LNCAP (cell line): ENCODE data around the gene POLR2E.

Experiments
- TF ChIP-seq, protein P1 (sequence below): fragments of 450-650 bp; IDR thresholded peaks from 2 replicates; pipeline ENCODE4 v1.5.1; 2017; ENCODE audit warnings: mild to moderate bottlenecking

POLR2E gene

DNA sequence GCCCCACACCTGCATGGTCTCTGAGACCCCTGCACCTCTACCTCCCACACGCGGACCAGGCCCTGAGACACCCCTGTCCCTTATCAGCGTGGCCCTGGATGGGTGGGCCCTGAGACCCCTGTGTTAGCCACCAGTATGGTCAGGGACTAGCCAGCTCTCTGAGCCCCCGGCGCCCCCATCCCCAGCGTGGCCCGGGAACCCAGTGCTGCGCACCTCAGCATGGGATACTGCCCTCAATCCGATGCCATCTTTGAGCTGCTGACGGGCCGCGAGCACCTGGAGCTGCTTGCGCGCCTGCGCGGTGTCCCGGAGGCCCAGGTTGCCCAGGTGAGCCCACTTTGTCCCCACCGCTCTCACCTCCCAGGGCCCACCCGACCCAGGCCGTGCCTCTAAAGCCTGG, 33.2 kb downstream of the POLR2E start:
- TF ChIP-seq, protein P1, sequence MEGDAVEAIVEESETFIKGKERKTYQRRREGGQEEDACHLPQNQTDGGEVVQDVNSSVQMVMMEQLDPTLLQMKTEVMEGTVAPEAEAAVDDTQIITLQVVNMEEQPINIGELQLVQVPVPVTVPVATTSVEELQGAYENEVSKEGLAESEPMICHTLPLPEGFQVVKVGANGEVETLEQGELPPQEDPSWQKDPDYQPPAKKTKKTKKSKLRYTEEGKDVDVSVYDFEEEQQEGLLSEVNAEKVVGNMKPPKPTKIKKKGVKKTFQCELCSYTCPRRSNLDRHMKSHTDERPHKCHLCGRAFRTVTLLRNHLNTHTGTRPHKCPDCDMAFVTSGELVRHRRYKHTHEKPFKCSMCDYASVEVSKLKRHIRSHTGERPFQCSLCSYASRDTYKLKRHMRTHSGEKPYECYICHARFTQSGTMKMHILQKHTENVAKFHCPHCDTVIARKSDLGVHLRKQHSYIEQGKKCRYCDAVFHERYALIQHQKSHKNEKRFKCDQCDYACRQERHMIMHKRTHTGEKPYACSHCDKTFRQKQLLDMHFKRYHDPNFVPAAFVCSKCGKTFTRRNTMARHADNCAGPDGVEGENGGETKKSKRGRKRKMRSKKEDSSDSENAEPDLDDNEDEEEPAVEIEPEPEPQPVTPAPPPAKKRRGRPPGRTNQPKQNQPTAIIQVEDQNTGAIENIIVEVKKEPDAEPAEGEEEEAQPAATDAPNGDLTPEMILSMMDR = no peak

DNA sequence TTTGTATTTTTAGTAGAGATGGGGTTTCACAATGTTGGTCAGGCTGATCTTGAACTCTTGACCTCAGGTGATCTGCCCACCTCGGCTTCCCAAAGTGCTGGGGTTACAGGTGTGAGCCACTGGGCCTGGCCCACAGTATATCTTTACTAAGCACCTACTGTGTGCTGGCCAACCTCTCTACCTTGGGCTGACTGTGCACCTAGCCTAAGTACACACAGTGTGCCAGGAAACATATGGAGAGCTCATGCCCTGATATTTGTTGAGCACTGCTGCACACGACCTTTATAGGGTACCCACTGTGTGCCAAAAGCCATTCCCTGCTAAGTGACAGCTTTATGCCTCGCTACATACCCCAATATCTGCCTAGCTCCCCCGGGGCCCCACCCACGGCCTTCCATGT, 34.5 kb downstream of the POLR2E start:
- TF ChIP-seq, protein P1 = no peak

DNA sequence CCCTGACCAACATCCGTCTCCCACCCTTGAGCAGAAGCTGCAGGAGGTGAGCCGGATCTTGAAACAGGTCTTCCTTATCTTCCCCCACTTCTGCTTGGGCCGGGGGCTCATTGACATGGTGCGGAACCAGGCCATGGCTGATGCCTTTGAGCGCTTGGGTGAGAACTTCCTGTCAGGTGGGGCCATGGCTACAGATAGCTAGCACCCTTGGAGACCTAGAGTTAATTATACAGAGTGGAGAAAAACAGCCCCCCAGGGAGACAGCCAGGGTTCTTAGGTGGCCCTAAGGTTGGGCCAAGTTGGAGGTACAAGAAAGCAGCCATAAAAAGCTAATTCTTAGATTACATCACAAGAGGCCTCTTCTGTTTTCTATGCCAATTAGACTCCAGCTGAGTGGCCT, 37.1 kb downstream of the POLR2E start:
- TF ChIP-seq, protein P1 = no peak

DNA sequence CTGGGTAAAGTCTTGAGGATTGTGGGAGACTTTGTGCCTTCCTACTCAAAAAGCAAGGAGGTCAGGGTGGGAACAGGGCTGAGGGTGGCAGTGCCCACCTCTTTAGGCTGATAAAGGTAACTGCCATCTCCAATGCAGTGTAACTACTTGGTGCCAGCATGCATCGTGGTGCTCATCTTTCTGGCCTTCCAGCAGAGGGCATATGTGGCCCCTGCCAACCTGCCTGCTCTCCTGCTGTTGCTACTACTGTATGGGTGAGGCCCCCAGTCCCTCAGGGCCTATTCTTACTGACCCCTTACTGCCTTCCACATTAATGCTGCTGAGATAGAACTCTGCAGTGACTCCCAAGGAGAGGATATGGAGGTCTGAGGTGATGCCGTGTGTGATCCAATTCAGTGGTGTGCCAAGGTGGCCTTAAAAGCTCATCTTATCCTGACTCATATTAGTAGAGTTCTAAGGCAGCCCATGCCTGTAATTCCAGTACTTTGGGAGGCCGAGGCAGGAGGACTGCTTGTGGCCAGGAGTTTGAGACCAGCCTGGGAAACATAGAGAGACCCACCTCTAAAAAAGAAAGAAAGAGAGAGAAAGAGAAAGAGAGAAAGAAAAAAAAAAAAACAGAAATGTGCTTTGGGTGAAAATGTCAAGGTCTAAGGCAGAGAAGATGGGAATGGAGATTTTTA, 37.9 kb downstream of the POLR2E start:
- TF ChIP-seq, protein P1 = no peak

DNA sequence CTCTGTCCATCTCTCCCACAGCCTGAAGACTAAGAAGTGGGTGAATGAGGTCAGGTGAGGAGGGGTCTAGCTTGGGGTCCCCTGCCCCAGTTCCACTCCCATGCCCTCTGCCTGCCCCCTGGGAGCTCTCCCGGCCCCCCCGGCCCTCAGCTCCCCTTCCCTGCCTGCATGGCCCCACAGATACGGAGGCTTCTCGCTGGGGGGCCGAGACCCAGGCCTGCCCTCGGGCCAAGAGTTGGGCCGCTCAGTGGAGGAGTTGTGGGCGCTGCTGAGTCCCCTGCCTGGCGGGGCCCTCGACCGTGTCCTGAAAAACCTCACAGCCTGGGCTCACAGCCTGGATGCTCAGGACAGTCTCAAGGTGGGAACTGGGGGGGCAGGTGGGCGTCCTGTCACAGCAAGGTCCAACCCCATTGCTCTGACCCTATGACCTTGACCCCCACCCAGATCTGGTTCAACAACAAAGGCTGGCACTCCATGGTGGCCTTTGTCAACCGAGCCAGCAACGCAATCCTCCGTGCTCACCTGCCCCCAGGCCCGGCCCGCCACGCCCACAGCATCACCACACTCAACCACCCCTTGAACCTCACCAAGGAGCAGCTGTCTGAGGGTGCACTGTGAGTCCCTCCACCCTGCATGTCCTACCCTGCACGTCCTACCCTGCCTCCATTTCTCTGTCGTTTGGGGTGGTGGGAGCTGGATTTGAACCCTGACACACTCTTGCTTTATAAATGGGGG, 39.1 kb downstream of the POLR2E start:
- TF ChIP-seq, protein P1 = no peak

DNA sequence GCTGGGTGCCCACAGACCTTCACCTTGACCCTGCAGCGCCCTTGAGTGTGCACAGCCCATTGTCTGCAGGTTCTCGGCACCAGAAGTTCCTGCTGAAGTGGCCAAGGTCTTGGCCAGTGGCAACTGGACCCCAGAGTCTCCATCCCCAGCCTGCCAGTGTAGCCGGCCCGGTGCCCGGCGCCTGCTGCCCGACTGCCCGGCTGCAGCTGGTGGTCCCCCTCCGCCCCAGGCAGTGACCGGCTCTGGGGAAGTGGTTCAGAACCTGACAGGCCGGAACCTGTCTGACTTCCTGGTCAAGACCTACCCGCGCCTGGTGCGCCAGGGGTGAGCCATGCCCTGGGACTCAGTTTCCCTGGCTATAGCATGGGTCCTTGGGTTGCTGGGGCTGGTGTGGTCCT, 40.1 kb downstream of the POLR2E start:
- TF ChIP-seq, protein P1 = no peak

DNA sequence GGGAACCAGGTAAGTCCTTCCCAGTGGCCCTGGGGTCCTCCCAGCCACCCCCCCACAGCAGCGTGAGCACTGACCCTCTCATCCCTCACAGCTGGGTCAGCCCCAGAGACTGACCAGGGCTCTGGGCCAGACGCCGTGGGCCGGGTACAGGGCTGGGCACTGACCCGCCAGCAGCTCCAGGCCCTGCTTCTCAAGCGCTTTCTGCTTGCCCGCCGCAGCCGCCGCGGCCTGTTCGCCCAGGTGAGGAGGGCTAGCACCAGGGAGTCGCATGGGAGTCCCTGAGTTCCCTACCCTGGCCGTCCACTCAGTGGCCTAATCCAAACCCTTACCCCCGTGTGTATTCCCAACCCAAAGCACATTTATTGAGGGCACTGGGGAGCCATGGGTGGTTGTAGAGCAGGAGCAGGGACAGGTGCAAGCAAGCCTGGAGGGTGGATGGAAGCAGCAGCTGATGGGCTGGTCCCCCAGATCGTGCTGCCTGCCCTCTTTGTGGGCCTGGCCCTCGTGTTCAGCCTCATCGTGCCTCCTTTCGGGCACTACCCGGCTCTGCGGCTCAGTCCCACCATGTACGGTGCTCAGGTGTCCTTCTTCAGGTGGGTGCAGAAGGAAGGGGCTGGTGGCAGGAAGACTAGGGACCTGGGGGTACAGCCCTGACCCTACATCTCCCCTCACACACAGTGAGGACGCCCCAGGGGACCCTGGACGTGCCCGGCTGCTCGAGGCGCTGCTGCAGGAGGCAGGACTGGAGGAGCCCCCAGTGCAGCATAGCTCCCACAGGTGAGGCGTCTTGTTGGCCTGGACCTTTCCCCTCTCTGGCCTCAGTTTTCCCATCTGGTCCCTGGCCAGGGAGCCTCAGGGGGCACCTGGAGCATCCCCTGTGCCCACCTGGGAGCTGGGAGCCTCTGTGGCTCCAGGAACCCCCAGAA, 40.8 kb downstream of the POLR2E start:
- TF ChIP-seq, protein P1 = no peak
